GM10266 (cell line): Measurements from ENCODE around the gene TRMT2A.

Experiments used
- DNase-seq: peaks from one replicate; pipeline ENCODE4 v3.0.0; 2012; ENCODE audit errors: extremely low spot score
- CTCF ChIP-seq: IDR thresholded peaks from 2 replicates; pipeline ENCODE4 v1.5.1; 2012; ENCODE audit warnings: mild to moderate bottlenecking, low read depth; ENCODE audit not compliant: control insufficient read depth, insufficient read depth; ENCODE audit errors: missing control alignments

TRMT2A gene

GRCh38 chr22:20124083-20124787 is 7.2 kb upstream of the TRMT2A start:
- no peak for TF ChIP-seq CTCF
- no peak for DNase-seq

- DNase-seq: no peak
- TF ChIP-seq CTCF: no peak
Measured at GRCh38 chr22:20123366-20124082, 6.5 kb upstream of the TRMT2A start.

GRCh38 chr22:20121856-20122415 is 4.9 kb upstream of the TRMT2A start:
- DNase-seq: no peak
- no peak for TF ChIP-seq CTCF

GRCh38 chr22:20118300-20119020 is 1.4 kb upstream of the TRMT2A start:
- DNase-seq: no peak
- TF ChIP-seq CTCF: no peak

- DNase-seq: peak; percentile 78
- TF ChIP-seq CTCF: no peak
Measured at GRCh38 chr22:20117633-20118299, 740 bp upstream of the TRMT2A start.

GRCh38 chr22:20116376-20116950 is 563 bp downstream of the TRMT2A start:
- TF ChIP-seq CTCF: no peak
- DNase-seq: no peak
